ENCODE results near the gene STX5. TPM values are rescaled to one million over a fixed set of nuclear protein-coding genes. Genes with fewer than 3 reads are reported as not detected.

Gene STX5
- total RNA-seq, 2 experiments from 2014 or later = 30.6 to 41.0 TPM

- intact Hi-C loops (cut with micrococcal nuclease; ENCODE audit: unreplicated experiment) = no loop called here
- Histone ChIP-seq H3K9me2 (ENCODE audit: insufficient read depth, low read length) (no peaks in the 10 kb centered on the region), H3K27ac (ENCODE audit: low read depth, low read length, poor library complexity, severe bottlenecking) (no peak overlapping the region), H3K79me2 (ENCODE audit: insufficient read depth, low read depth, low read length) (no peaks in the 10 kb centered on the region), H3K4me1 (ENCODE audit: insufficient read depth, low read length, poor library complexity, severe bottlenecking) (no peaks in the 10 kb centered on the region), H3K4me2 (ENCODE audit: low read length) (no peak overlapping the region), H4K20me1 (ENCODE audit: insufficient read depth, low read length) (no peaks in the 10 kb centered on the region), H3K36me3 (ENCODE audit: insufficient read depth, low read length) (peaks cover 71% of the 10 kb centered on the region), H3K4me3 (ENCODE audit: low read depth, low read length, poor library complexity, severe bottlenecking) (no peak overlapping the region), H3K9me3 (ENCODE audit: low read length) (no peaks in the 10 kb centered on the region), H2AFZ (ENCODE audit: low read length) (no peak overlapping the region)
- ChIA-PET POLR2A (interaction anchor here (0.6 to 0.7 kb wide), 2 partner anchors 57 to 125 kb away, joined by 3 read pairs; no protein-coding TSS in a partner anchor), CTCF (ENCODE audit: unreplicated experiment) (no interaction called here)
- BruUV-seq (replicated peaks) = no TSS peak
- no peak for TF ChIP-seq CTCF (conservative IDR thresholded peaks at IDR 0.05; ENCODE audit: low read length)
- no peak for TF ChIP-seq EZH2phosphoT487 (IDR thresholded peaks at IDR 0.05; ENCODE audit: borderline replicate concordance, low read depth, low read length)
- no peak for DNase-seq (ENCODE audit: low spot score)
Observed at GRCh38 chr11:62823677-62824076, 8.2 kb downstream of the STX5 start.

DNA sequence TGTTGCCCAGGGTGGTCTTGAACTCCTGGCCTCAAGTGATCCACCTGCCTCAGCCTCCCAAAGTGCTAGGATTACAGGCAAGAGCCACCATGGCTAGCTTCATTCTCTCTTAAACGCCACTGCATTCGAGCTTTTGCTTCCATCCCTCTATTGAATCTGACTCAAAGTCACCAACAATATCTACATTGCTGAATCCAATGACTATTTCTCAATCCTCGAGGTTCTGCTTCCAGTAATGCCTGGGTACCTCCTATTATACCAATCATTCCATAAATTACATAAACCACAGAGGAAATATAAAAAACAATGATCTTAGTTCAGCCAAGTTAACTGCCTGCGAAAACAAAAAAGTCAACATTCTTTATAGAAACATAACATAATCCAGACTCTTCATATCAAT is 14.7 kb downstream of the STX5 start:
- no TSS peak for BruUV-seq (replicated peaks)
- intact Hi-C loops (cut with micrococcal nuclease; ENCODE audit: unreplicated experiment) = no loop called here
- no peak for TF ChIP-seq EZH2phosphoT487 (IDR thresholded peaks at IDR 0.05; ENCODE audit: borderline replicate concordance, low read depth, low read length)
- no peak for TF ChIP-seq CTCF (conservative IDR thresholded peaks at IDR 0.05; ENCODE audit: low read length)
- H3K36me3 ChIP-seq (ENCODE audit: insufficient read depth, low read length) = peaks cover 29% of the 10 kb centered on the region
- no peak for DNase-seq (ENCODE audit: low spot score)
- H3K79me2 ChIP-seq (ENCODE audit: insufficient read depth, low read depth, low read length) = no peaks in the 10 kb centered on the region
- no peaks in the 10 kb centered on the region for H3K4me1 ChIP-seq (ENCODE audit: insufficient read depth, low read length, poor library complexity, severe bottlenecking)
- H3K4me3 ChIP-seq (ENCODE audit: low read depth, low read length, poor library complexity, severe bottlenecking) = no peak overlapping the region
- no peaks in the 10 kb centered on the region for H3K9me2 ChIP-seq (ENCODE audit: insufficient read depth, low read length)
- no peak overlapping the region for H3K27ac ChIP-seq (ENCODE audit: low read depth, low read length, poor library complexity, severe bottlenecking)
- H2AFZ ChIP-seq (ENCODE audit: low read length) = no peak overlapping the region
- H3K4me2 ChIP-seq (ENCODE audit: low read length) = no peak overlapping the region
- ChIA-PET POLR2A (interaction anchor here (1.0 to 1.5 kb wide), 3 partner anchors 10 to 39 kb away, joined by 4 to 6 read pairs (median 5); no protein-coding TSS in a partner anchor), CTCF (ENCODE audit: unreplicated experiment) (interaction anchor here (0.6 kb wide), 1 partner anchor 216 kb away, joined by 8 read pairs; no protein-coding TSS in a partner anchor)
- no peaks in the 10 kb centered on the region for H3K9me3 ChIP-seq (ENCODE audit: low read length)
- no peaks in the 10 kb centered on the region for H4K20me1 ChIP-seq (ENCODE audit: insufficient read depth, low read length)

DNA sequence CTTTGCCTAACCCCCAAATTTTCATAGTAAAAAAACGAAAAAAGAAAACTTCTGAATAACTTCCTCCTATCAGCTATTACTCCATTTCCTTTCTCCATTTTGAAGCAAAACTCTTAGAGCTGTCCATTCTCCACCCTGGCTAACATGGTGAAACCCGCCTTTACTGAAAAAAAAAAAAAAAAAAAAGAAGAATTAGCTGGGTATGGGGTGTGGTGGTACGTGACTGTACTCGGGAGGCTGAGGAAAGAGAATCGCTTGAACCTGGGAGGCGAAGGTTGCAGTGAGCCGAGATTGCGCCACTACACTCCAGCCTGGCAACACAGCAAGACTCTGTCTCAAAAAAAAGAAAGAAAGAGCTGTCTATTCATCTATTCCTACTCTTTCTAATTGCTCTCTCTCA is 15.3 kb downstream of the STX5 start:
- no TSS peak for BruUV-seq (replicated peaks)
- H3K9me2 ChIP-seq (ENCODE audit: insufficient read depth, low read length) = no peaks in the 10 kb centered on the region
- intact Hi-C loops (cut with micrococcal nuclease; ENCODE audit: unreplicated experiment) = no loop called here
- no peaks in the 10 kb centered on the region for H3K79me2 ChIP-seq (ENCODE audit: insufficient read depth, low read depth, low read length)
- H3K36me3 ChIP-seq (ENCODE audit: insufficient read depth, low read length) = peaks cover 29% of the 10 kb centered on the region
- TF ChIP-seq CTCF (conservative IDR thresholded peaks at IDR 0.05; ENCODE audit: low read length) = no peak
- no peak for TF ChIP-seq EZH2phosphoT487 (IDR thresholded peaks at IDR 0.05; ENCODE audit: borderline replicate concordance, low read depth, low read length)
- no peak overlapping the region for H3K4me2 ChIP-seq (ENCODE audit: low read length)
- no peaks in the 10 kb centered on the region for H3K9me3 ChIP-seq (ENCODE audit: low read length)
- H2AFZ ChIP-seq (ENCODE audit: low read length) = no peak overlapping the region
- no peak for DNase-seq (ENCODE audit: low spot score)
- no peak overlapping the region for H3K4me3 ChIP-seq (ENCODE audit: low read depth, low read length, poor library complexity, severe bottlenecking)
- no peaks in the 10 kb centered on the region for H3K4me1 ChIP-seq (ENCODE audit: insufficient read depth, low read length, poor library complexity, severe bottlenecking)
- POLR2A ChIA-PET = interaction anchor here (0.9 to 1.5 kb wide), 5 partner anchors 10 to 40 kb away, joined by 3 to 6 read pairs (median 5); no protein-coding TSS in a partner anchor
- no peaks in the 10 kb centered on the region for H4K20me1 ChIP-seq (ENCODE audit: insufficient read depth, low read length)
- no peak overlapping the region for H3K27ac ChIP-seq (ENCODE audit: low read depth, low read length, poor library complexity, severe bottlenecking)
- CTCF ChIA-PET (ENCODE audit: unreplicated experiment) = interaction anchor here (0.6 to 1.0 kb wide), 2 partner anchors 11 to 216 kb away, joined by 3 to 8 read pairs; no protein-coding TSS in a partner anchor

Measured in OCI-LY7 (cell line).